Stimulated activated CD4-positive, alpha-beta T cell treated with anti-CD3 and anti-CD28 coated beads, Interleukin-1b, Interleukin-23, amount 100 ng/mL, for 4 hours (primary cell): ENCODE data around the gene MPPE1.

Experiments used
- DNase-seq, 2 donors: peaks; one replicate each; pipeline ENCODE4 v3.0.0-alpha.2; 2020; ENCODE audit warnings: low read depth in 2 of 2

Gene MPPE1

DNA sequence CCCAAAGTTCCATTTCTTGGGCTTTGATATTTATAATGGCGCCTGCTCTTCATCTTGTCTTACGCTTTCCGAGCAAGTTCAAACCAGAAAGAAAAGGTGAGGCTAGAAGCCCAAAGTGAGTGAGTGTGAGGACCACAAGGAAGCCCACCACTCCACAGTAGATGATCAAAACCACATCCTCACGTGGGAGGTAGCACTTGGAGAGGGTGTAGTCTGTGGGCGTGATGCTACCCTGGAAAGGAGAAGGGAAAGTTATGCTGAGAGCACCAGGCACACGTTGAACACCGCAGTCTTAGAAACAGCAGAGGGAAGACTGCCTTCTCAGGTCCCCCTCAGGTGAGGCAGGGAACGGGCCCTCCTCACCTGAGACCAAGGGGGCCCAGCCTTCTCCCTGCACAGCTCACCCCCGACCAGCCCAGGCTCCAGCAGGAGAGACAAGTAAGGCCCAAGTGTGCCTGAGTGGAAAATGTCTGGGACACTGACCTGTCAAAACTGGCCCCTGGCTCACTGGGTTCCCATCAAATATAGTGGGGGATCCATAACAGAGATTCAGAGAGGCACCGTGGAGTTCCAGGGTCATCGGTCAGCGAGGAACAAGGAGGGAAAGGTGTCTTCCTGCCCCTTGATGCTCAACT lies 23.6 kb downstream of the MPPE1 start:
- no peak for DNase-seq

DNA sequence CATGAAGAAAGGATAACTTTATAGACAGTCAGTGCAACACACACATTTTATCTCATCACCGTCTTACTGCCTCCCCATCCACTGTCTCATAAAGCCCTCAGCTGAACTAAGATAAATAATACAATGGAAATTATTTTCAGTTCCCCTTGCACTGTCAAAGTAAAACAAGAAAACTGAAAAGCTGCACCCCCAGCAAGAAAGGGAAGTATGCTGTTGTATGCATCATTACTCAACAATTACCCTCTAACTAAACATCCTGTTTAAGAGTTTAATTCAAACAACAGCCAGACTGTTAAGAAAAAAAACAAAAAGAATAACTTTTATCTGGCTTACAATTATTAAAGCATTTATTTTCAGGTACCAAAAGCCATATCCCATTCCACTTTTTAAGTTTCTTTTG lies 25.0 kb downstream of the MPPE1 start:
- no peak for DNase-seq

DNA sequence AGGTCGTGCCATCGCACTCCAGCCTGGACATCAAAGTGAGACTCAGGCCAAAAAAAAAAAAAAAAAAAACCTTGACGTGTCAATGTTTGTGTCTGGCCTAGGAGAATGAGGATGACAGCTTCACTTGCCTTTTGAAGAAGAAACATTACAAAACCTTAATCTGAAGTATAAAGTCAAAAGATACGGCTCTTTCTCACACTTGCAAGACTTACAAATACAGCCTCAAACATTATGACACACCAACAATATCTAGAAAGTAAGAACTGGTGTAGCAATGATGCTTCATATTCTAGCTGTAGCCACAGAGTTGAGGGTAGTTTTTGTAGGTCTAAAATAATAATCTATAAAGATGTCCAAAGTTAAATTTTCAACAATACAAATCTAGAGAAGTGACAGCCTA lies 25.5 kb downstream of the MPPE1 start:
- no peak for DNase-seq

DNA sequence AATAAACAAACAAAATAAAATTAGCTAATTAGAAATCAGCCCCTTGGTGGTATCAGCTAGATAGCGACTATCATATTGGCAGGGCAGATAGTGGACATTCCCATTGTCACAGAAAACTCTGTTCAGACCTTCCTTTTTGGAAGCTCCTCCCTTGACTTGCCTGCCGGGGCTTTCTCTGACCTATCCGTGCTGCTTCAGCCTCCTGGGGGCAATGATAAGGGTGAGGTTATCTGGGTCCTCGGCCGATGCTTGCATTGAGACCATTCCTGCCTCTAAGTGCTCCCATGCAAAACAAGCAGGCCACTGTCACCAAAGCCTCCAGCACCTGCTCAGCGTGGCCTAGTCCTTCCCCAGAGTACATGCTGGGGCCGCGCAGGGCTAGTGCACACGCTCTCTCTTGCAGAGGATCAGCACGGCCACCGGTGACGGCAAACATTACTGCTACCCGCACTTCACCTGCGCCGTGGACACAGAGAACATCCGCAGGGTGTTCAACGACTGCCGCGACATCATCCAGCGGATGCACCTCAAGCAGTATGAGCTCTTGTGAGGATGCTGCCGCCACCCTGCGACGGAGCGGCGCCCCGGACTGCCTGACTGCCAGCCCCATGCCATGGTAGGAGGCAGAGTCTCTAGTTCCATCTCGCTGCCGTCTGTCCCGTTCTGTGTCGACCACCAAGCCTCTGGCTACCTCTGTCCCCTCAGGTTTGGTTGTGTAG lies 27.4 kb downstream of the MPPE1 start:
- DNase-seq: no peak

DNA sequence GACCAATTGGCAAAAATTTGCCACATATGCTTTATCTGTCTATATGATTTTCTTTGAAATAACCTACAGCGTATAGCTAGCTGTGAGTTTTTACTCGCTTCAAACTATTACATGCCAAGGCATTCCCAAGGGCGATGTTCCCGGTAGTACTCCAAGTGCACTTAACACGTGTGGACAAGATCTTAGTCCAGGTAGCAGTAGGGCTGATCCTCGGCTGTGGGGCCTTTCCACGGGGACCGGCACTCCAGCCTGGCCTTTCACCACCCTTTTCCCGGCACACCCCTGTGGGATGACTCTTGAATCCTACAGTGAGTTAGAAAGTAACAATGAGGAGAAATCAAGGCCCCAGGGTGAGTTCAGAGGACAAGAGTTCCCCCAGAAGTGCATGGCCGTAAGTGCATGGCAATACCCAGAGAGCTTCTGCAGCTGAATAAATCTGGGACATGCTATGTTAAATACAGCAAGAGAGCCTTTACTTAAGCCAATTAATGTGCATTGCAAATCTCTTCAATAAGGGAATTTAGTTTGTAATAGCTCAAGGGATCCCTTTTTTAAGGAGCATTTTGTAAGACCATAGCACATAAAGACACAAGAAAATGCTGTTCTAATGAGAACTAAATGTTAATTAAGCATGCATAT lies 30.5 kb downstream of the MPPE1 start:
- DNase-seq: no peak

DNA sequence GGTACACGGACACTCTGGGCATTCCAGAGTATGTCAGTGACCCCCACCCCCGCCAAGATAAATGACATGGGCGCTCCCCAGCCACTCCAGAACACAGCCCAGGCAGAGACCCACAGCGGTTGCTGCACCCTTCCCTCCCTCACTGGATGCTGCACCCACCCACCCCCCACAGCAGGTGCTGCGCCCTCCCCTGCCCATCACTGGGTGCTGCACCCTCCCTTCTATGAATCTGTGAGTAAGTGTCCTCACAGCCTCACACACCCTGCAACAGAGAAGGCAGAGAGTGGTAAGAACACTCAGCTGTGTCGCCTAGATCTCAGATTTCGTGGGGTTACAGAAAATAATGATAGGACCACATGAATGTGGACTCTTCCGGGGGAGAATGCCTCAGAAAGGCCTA lies 33.4 kb downstream of the MPPE1 start:
- DNase-seq: no peak

DNA sequence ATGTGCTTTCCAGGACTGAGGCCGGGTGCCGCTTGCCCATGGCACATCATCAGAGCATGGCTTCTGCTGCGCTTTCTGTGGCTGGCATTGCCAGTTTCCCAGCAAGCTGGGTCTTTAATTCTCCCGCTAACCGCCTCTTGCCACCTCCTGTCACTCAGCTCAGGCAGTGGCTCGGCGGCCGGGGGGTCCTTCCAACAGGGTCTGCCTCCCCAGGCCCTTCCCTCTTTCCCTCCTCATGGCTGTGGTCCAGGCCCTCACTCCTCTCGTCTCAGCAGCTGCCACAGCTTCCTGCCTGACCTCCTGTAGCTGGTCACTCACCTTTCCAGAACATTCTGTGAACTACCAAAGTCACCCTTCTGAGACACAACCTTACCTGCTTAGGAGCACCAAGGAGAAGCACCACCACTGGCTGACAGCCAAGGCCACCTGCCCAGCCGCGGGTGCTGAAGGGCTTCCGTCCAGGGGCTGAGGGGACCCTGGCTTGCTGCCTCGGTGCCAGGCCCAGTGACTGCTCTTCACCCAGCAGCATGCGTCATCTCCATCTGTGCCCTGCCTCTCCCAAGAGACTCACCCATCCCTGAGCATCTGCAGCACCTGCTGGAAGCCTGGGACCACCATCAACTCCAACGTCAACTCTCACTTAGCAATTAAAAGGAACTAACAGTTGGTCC lies 34.3 kb downstream of the MPPE1 start:
- no peak for DNase-seq

DNA sequence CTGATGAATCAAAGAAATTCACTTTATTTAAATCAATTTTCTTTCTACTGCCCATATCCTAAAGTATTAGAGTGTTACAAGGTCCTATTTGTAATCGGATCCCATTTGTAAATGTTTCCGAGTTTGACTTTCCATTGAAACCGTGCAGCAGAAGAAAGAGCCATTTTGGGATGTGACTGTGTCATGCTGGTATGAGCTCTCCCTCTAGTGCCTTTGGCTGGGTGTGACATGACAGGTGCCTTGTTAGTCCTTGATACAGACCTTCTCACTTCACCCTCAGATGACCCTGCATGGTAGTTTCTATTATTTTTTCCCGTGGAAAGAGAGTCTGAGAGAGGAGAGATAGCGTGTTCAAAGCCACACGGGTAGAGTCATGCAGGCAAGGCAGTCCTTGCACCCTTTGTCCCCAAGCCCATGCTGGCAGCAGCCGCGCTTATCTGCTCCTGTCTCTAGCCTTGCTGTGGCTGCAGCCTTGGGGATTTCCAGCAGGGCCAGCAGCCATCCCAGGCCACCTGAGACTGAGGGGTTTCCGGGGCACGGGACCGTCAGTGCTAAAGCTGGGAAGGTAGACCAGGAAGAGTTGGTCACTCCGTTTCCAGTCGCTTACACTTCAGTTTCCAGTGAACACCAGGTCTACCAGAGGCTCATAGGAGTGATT lies 35.5 kb downstream of the MPPE1 start:
- DNase-seq: no peak

DNA sequence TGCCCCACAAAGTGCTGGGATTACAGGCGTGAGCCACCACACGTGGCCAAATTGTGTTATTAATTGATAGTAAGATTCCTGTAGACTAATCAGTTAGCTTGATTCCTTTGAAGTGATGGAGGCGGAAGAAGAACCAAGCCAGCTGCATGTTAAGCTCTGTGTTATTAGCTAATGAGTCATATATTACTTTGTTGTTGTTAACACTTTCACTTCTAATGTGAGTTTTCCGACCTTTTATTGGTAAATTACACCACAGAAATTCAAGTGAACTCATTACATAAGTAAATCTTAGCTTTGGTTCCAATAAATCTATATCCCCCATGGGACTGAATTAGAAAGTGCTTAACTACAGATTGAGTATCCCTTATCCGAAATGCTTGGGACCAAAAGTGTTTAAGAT lies 36.6 kb downstream of the MPPE1 start:
- DNase-seq: no peak

DNA sequence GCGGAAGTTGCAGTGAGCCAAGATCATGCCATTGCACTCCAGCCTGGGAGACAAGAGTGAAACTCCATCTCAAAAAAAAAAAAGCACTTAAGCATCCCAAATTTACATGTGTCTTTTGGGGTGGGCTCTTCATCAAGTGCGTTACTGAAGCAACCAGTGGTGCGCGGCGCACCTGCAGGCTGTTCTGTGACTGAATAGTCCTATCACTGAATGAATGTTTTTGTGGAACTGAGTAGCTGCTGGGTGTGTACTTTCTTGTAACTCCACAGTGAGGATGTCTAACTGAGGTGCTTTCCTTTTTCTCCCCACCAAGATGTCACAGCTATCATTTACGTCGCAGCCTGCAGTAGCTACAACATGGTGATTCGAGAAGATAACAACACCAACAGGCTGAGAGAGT lies 39.9 kb downstream of the MPPE1 start:
- DNase-seq: no peak

DNA sequence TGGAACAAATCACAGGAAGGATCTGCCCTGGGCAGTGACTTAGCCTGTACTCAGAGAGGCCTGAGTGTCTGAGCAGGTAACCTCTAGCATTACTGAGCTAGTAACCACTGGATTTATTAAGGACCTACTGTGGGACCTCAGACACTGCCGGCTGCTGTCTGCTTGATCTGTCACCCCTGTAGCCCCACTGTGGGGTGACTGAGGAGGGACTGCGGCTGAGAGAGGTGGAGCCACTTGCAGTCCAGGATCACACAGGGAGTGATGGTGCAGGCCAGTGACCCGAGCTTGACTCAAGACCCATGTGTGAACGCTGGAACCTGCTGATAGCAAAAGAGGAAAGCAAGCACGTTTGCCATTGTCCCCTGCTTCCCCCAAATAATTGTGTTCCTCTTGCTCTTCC lies 41.4 kb downstream of the MPPE1 start:
- DNase-seq: no peak

DNA sequence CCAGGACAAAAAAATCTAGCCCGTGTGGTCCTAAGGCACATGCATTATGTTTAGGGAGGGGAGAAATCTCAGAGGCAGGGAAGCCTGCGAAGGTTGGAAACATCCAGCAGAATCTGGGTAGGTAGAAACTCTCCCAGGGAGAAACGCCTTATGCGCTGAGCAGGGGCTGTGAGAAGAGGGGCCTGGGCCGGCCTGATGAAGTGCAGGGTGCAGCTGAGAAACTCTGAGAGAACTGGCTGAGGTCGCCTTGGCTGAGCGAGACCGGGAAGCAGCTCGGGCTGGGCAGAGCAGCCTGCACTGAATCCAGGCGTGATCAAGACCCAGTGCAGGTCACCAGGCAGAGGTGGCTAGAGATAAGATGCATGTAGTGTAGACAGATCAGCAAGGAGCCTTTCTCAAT lies 41.8 kb downstream of the MPPE1 start:
- DNase-seq: no peak

DNA sequence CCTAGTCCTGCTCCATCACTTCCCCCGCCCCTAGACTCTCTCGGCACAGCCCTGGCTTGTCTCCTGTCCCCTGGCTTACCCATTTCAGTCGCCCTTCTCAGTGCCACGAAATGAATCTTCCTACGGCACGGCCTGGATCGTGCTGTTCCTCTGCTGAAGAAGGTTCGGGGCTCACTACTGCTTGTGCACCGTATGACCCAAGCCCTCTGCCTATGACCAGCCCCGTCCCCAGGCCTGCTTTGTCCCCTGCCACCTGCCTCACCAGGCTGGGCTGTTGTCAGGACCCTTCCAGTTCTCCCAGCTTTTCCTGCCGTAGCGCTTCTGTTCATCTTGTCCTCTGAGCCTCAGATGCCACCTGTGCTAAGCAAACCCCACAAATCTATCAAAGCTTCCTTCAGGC lies 43.0 kb downstream of the MPPE1 start:
- no peak for DNase-seq

DNA sequence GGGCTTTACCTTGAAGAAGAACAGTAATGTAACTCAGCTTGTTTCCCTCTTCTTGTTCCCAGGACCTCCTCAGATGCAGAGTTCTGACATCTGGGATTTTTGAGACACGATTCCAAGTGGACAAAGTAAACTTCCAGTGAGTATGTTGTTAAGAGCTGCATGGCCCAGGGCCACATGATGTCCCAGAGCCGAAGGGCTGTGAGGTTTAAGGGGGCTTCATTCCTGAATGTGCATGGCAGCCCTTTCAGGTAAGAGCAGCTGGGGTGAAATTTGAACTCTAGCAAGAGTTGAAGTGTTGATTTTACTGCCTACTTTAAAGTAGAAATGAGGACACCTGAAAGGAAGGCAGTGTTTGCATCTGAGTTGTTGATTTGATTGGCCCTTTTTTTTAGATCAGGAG lies 43.6 kb downstream of the MPPE1 start:
- no peak for DNase-seq

DNA sequence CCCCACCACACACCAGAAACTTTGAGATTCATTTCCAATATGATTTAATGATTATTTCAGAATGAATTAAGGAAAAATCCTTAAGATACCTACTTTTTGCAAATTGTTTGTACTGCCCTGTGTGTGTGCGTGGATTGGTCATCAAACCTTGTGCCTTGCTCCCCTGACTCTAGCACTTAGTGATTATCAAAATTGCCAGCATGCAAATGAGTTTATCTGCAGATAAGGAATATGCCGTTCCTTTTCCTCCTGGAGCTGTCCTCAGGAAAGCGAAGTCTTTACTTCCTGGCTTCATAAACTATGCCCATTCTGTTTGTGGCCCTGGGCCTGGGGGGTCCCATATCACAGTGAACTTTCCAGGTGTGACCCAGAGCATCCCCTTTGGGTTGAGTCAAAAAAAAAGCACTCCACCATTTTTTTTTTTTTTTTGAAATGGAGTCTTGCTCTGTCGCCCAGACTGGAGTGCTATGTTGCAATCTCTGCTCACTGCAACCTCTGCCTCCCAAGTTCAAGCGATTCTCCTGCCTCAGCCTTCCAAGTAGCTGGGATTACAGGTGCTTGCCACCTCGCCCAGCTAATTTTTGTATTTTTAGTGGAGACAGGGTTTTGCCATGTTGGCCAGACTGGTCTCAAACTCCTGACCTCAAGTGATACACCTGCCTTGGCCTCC lies 45.5 kb downstream of the MPPE1 start:
- DNase-seq: no peak

DNA sequence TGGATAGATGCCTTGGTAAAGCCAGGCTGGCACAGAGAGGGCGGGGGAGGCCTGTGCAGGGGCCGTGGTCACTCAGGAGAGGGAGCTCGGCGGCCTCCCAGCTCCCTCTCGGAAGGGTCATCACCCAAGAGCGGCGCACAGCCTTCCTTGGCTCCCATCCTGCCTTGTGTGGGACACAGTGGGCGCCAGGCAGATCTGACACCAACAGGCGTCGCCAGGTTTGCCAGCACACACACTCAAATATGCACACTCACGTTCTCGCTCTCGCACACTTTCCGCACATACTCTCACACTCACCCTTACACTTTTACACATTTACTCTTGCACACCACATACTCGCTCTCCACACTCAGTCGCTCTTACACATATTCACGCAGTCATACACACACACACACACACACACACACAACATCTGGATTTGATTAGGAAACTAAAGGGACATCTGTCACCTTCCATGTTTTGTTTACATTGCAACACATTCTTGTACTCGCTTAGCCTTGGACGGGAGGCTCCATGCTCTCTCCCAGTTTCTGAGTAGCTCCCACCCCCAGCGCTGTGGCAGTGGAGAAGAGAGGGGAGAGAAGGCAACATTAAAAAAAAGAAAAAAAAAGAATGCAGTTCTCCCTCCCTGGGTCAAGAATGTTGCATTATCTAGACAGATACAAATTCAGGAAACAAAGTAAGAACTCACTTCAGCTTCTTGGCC lies 46.4 kb downstream of the MPPE1 start:
- no peak for DNase-seq

DNA sequence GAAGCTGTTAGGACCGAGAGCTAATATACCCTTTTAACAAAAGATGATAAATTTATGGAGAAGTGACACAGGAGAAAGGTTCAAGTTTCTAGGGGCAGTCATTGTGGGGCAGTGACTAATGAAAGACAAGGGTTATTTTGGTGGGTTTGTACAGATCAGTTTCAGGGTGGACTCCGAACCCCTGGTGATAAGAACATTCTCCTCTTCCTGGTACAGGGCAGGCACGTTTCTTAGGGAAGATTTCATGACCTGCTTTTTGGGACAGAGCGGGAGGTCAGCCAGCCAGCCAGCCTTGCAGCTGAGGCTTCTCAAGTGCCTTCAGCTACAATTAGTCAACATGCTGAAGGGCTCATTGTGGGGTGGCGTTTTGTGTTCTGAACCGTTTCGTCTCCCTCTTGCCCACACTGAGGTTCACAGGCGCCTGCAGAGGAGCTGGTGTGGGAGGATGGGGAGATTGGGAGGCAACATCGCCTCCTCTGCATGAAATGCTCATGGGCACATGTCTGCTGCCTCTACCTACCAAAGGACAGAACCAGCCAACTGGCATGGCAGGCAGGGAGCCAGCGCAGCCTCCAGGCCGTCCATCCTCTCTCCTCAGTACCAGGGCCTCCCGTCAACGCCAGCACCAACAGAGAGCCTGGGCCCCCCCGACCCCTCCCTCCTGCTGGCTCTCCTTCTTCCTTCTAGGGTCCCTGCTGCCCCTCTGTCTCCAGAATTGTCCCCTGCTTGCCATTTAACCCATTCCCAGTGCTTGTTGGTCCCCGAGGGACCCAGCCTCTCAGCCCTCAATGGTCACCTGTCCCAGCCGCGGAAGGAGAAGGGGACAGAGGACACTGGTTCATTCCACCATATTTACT lies 47.3 kb downstream of the MPPE1 start:
- DNase-seq: no peak

DNA sequence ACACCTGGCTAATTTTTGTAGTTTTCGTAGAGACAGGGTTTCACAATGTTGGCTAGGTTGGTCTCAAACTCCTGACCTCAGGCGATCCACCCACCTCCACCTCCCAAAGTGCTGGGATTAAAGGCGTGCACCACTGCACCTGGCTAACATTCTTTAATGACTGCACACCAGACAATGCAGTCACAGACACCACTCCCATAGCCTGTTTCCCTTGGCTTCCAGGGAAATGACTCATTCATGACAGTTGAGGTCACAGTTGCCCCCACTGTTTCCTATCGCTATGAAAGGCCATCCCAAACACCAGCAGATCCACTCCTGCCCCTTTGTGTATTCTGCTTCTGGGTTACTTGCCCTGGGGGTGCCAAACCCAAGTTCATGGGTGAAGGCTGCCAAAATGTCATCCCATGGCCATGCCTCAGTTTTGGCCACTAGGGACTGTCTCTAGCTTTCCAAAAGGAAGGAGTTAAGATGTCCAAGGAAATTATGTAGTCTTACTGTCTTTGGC lies 48.2 kb downstream of the MPPE1 start:
- DNase-seq: no peak

DNA sequence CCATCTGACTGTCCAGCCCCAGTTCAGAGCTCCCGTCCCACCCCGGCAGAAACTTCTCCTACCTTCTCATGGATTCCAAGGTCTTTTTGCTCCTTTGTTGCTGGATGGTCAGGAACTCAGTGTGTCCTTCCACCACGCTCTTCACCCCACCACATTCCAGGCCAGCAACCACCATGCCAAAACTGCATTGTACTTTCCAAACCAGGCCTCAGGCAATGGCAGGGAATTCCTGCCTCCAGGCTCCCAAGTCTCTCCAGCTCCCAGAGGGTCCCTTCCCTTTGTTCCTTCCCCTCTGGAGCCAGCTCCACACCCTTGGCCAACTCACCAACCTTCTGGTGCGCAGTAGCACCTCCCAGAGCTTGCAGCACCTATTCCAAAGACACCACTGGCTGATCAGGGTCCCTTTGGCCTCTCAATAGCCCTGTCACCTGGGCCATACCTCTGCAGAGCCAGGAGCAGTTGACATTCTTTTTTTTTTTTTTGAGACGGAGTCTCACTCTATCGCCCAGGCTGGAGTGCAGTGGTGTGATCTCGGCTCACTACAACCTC lies 48.8 kb downstream of the MPPE1 start:
- no peak for DNase-seq
